ENCODE results near the gene LHB.

LHB gene

DNA sequence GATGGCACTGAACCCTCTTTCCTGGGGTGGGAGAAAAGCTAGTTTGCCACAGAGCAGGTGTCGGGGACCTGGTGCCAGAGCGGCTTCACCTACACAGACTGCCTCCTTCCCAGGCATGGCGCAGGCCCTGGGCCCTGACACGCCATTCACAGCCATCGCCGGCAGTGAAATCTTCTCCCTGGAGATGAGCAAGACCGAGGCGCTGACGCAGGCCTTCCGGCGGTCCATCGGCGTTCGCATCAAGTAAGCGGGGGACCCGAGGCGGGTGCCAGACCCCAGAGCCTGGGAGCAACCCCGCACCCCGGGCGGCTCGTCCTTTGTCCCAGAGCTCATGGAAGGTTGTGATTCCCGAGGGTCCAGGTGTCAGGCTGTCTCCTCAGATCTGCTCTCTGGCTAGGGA, 10.0 kb downstream of the LHB start:
- no peak for DNase-seq

DNA sequence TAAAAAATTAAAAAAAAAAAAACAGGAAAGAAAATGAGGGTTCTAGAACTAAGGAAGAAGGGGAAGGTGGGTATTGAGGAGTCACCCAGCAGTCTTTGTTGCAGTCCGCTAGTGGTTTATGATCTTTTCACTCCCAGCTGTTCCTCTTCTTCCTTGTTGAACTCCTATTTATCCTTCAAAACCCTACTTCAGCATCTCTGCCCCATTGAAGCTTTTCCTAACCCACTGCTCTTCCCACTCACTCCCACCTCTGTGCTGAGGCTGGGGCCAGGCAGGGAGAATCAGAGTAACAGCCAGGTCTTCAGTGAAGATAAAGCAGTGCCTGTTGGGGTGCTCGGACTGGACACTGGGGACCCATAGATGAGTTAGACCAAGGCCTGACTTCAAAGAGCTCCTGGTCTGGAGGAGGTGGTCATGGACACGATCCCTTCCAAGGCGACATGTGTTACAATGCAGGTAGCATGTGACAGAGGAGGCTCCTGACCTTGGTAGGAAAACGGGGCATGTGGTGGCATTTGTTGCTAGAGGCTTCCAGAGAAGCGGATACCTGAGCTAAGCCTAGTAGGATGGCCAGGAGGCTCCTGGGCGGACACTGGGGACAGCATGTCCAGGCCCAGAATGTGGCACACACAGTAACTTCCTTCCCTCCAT, 11.8 kb downstream of the LHB start:
- no peak for DNase-seq

DNA sequence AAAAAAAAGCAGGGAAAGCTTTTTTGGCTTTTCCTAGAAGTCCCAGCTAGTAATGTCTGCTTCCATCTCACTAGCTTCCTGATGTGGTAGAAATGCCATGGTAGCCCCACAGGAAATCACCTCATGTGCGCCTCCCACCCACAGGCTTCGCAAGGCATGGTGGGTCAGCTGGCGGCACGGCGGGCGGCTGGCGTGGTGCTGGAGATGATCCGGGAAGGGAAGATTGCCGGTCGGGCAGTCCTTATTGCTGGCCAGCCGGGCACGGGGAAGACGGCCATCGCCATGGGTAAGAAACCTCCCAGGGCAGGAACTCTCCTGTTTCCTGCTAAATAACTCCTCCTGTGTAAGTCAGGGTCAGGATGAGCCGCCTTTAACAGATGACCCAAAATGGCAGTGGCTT, 12.8 kb downstream of the LHB start:
- no peak for DNase-seq

DNA sequence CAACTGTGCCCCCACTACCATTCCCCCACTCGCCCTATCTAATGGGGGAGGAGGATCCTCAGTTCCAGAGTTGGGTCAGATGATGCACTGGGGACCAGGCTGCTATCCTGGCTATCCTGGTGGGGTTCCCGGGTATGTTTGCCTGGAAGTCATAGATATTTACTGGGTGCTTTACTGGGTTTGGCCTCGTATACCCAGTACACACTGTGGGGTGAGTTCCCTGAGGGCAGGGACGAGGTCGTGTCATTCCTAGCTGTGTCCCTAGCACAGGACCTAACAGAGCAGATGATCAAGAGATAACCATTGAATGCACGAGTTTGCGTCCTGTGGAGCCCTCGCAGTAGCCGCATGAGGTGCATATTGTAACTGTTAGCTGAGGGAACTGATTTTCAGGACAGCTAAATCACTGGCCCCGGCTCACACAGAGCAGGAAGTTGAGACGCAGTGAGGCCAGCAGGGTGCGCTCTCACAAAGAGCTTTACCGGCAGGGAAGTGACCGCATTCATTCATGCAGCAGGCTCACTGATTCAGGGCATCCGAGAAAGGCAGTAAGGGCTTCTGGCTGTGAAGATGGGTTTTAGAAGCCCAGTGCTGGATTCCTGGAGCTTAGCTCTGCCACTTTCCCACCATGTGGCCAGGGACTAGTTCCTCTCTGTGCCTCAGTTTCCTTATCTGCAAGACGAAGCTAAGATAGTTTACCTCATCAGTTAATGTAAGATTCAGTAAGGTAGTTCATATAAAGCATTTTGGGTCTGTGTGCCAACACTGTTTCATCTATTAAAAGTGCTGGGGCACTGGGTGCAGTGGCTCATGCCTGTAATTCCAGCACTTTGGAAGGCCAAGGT, 17.2 kb downstream of the LHB start:
- peak; percentile 61 for DNase-seq

DNA sequence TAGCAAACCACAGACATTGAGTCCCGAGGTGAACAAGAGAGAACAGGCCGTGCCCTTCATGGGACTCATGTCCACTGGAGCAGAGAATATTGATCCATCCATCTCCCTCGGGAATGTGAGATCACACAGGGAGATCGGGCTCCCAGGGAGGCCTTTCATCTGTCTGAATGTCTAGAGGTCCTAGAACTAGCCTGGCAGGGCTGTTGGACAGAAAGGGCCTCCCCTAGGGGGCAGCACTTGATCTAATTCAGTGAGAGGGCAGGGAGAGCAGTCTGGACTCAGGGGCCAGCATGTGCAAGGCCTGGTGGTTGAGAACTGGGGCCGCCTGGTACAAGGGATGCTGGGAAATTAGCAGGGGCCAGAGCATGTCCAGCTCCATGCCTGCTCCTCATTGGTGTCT, 18.9 kb downstream of the LHB start:
- DNase-seq: peak; percentile 15

DNA sequence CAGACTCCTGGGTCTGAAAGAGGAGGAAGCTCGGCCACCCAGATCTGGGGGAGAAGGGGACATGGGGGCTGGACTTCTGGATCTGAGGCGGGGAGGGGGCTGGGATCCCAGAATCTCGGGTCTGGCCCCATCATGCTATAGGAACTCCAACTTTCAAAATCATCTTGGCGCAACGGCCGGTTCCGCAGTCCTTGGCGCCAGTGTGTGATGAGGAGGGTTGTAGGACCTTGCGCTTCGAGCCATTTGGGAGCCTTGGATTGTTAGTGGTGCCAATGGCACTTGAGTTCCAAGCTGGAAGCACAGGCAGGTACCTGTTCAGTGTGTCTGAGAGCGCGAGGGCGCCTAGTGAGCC, 22.9 kb downstream of the LHB start:
- DNase-seq: no peak

DNA sequence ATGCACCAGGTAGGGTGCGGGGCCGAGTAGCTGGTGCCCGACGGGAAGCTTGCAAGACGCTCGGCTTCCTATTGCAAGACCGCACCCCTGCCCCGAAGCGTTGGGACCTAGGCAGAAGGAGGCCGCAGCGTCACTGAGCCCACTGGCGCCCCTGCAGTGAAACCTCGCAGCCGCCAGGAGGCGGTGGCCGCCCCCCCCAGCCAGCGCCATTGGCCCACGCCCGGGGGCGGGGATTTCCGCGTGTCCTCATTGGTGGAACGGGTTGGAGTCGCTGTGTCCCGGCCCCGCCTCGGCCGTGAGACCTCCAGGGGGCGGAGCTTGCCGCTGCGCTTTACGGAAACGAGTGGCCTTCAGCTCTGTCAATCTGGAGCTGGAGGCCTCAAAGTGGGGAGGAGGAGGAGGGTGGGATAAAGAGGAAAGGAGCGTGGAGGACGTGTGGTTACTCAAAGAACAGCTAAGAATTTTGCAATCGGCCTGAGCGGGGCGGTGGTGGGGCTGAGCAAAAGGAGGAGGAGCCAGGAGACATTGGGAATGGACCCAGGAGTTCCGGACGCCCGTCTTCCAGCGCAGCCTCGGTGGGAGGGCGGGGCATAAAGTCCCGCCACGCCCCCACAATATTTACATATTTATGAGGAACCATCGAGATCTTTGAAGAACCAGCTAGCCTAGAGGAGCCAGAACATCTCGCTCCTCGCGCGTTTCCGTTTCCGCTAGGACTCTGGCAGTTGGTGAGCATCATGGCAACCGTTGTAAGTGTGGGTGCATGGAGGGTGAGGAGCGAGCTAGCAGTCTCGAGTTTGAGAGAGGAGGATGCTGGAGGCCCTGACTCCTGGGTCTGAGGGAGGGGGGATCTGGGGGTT, 23.5 kb downstream of the LHB start, which contains the start of the genes GYS1 and RUVBL2:
GYS1 (minus strand) TSS at position 135 of the 860 bp plus-strand sequence. CDS start 197 bp downstream, outside the sequence.
RUVBL2 (plus strand) TSS at position 713 of the 860 bp plus-strand sequence; CDS start at position 738, 25 bp downstream.
- peak; percentile 99 for DNase-seq

DNA sequence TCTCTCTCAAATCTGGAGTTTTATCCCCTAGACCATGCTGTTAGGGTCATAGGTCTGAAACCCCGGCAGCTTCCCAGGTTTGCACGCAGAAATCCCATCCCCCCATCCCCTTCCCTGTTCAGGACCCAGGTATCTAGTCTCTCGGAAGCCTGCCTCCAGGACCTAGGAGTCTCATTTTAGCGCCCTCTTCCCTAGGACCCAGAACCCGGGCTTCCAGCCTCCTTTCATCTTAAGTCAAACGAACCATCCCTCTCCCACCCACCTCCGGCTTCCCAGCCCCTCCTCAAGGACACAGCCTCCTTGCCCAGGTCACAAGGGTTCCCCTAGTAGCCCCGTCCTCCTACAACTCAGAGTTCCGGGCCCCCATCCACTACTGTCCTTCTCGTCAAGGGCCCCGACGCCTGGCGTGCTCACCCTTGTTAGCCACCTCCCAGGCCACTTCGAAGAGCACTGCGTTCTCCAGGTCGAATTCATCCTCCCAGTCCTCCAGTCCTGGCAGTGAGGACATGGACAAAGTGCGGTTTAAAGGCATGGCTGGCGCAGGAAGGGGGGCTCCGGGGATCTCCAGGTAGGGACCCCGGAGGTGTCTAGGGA, 24.2 kb downstream of the LHB start:
- no peak for DNase-seq

DNA sequence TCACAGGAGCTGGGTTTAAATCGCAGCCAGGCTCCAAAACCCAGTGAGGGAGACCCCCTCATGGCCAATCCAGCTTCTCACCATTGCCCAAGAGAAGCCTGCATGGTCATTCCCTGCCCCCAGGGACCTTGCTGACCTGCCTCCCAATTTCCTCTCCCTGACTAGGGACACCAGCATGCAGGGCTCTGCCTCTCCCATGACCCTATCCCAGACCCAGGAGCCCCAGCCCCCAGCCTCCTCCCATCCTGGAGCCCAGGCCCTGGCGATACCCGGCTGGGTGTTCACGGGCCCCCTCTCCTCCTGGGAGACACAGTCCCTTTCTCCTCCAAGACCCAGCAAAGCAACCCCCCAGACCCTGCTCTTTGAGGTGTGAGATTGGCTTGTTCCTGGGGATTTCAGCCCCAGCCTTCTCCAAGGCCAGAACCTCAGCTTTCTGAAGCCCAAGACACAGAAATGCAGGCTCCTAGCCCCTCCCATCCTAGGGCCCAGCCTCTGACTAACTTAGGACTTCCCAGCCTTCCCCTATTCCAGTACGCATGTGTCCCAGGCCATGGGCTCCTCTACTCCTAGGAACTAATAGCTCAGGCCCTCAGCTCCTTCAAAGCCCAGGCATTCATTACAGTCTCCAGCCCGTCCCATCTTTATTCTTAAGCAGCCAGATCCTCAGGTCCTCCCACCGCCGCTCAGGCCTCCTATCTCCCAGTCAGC, 24.9 kb downstream of the LHB start:
- no peak for DNase-seq

DNA sequence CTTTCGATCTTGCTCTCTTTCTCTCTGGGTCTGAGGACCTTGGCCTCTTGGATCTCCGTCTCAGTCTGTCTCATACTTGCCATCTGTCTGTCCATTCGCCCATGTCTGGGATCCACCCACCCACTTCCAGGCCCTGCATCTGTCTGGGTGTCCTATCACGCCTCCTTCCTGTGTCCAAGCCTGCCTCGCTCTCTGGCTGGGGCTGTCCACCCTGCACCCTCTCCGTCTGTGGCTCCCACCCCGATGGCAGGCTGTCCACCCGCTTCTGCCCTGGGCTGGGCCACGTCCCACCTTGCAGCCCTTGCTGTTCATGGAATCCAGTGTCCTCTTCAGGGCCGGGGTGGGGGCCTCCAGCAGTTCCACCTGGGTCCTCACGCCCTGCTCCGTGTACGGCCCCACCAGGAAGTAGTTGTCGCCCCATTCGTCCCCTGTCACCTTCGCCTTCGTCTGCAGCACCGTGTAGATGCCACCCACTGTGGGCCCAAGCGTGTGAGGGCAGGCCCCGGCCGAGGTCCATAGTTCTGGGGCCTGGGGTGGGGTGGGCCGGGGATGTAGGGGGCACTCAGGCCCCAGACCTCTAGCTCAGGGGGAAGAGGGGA, 25.8 kb downstream of the LHB start:
- no peak for DNase-seq

DNA sequence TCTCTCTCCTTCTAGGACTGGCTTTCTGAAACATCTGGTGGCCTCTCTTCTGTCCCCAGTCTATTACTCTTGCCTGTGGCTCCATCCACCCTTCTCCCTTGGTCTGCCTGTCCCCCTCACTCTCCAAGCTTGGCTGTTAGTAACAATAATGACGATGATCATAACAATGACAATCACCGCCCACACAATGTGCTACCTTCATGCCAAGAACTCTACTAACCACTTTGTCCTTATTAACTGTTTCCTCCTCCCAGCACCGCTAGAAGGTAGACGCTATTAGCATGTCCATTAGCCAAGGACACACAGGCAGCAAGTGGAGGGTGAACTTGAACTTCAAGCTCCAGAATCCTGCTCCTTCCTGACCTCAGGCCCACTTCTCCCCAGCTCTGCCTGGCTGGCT, 26.5 kb downstream of the LHB start:
- DNase-seq: no peak

DNA sequence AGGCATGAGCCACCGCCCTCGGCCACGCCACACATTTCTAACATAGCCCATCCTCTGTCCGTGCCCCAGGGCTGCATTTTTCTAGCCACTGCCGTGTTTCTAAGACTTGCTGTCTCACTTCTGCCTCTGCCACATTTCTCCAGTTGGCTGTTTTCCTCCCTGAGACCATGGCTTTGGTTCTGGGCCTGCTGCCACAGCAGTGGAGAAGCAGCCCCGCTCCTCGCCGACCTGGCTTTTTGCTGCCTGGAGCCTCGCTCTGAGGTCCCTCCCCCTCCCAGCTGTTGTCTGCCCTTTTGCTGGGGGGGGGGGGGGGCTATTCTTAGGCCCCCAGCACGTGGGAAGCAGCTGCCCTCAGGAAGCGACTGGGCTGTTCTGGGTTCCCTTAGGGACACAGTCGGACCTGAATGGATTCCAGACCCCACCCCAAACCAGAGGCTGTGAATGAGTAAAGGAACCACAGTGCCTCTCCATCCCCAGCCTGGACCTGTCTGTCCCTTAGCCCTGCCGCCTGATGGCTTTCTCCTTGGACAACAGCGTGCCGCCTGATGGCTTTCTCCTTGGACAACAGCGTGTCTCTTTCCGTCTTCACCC, 27.1 kb downstream of the LHB start:
- no peak for DNase-seq

DNA sequence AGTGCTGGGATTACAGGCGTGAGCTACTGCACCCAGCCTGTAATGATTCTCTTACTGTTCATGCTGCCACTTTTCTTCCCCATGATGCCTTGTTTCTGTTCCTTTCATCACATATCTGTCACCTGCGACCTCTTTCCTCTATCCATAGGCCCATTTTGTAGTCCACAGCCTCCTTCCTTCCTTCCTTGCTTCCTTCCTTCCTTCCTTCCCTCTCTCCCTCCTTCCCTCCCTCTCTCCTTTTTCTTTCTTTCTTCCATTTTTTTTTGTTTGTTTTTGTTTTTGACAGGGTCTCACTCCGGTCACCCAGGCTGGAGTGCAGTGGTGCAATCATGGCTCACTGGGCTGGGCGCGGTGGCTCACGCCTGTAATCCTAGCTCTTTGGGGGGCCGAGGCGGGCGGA, 28.0 kb downstream of the LHB start:
- DNase-seq: no peak

DNA sequence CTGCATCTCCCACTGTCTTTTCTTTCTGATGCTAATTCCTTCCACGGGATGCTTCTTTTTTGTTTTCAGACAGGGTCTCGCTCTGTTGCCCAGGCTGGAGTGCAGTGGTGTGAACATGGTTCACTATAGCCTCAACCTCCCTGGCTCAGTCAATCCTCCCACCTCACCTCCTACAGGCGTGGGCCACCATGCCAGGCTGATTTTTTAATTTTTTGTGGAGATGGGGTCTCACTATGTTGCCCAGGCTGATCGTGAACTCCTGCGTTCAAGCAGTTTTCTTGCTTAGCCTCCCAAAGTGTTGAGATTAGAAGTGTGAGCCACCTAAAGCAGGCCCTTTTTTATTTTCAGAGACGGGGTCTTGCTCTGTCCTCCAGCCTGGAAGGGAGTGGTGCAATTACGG, 28.6 kb downstream of the LHB start:
- no peak for DNase-seq

DNA sequence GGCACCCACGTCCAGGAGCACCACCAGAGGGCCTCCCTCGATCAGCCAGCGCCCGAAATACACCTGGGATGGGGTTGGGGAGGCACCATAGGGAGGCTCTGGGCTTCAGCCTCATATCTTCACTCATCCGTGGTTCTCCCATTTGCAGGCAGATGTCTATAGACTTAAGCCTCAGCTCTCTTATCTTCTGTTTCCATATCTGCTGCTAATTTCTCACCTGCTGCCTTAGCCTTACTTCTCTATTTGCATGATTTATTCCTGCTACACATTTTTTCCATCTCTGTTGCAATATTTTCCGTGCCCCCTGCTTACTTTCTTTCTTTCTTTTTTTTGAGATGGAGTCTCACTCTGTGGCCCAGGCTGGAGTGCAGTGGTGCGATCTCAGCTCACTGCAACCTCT, 29.6 kb downstream of the LHB start:
- no peak for DNase-seq

DNA sequence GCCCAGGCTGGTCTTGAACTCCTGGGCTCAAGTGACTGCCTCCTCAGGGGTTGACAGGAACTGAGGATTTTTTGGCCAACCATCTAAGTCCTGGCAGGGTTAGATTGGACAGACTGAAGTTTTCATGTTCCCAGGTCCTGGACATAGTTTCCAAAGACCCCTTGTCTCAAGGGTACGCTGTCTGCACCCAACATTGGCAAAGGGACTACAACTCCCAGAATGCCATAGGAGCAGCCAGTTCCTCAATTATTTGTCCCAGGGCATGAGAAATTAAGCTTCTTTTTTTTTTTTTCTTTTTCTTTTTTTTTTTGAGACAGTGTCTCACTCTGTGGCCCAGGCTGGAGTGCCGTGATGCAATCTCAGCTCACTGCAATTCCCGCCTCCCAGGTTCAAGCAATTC, 30.7 kb downstream of the LHB start:
- no peak for DNase-seq

DNA sequence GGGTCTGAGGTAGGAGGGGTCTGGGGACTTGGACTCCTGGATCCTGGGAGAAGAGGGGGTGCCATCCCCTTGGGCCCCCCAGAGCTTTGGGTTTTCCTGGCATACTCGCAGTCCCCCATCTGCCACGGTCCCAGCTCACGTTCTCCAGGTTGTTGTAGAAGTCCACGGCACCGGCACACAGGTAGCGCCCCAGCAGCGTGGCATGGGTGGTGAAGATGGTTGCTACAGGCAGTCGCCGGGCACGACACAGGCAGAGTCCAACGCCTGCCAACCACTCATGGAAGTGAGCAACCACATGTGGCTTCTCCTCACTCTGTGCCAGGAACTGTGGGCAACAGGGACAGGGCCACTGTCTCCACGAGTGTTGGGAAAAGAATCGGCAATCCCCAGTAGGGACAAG, 31.2 kb downstream of the LHB start:
- DNase-seq: no peak

DNA sequence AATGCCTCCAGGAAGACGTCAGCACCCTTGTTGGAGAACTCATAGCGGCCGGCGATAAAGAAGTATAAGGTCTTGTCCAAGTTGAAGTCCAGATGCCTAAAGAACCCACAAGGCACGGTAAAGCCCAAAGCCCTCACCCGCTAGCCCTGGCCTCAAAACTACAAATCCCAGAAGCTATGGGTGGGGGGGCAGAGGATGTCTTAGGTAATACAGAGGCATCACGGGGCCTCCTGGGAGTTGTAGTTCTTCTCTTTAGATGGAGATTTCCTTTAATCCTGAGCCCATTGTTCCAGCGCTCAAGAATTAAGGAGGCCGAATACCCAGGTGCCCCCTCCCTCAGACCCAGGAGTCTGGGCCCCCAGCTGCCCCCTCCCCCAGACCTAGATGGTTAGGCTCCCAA, 34.6 kb downstream of the LHB start:
- DNase-seq: no peak

DNA sequence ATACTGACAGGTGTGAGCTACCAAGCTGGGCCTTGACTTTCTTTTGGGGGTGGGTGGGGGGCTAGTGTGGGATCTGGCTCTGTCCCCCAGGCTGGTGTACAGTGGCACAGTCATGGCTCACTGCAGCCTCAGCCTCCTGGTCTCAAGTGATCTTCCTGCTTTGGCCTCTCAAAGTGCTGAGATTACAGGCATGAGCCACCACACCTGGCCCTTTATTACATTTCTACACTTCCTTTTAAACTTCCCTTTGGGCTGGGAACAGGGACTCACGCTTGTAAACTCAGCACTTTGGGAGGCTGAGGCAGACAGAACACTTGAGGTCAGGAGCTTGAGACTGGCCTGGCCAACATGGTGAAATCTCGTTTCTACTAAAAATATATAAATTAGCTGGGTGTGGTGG, 39.8 kb downstream of the LHB start:
- DNase-seq: no peak

DNA sequence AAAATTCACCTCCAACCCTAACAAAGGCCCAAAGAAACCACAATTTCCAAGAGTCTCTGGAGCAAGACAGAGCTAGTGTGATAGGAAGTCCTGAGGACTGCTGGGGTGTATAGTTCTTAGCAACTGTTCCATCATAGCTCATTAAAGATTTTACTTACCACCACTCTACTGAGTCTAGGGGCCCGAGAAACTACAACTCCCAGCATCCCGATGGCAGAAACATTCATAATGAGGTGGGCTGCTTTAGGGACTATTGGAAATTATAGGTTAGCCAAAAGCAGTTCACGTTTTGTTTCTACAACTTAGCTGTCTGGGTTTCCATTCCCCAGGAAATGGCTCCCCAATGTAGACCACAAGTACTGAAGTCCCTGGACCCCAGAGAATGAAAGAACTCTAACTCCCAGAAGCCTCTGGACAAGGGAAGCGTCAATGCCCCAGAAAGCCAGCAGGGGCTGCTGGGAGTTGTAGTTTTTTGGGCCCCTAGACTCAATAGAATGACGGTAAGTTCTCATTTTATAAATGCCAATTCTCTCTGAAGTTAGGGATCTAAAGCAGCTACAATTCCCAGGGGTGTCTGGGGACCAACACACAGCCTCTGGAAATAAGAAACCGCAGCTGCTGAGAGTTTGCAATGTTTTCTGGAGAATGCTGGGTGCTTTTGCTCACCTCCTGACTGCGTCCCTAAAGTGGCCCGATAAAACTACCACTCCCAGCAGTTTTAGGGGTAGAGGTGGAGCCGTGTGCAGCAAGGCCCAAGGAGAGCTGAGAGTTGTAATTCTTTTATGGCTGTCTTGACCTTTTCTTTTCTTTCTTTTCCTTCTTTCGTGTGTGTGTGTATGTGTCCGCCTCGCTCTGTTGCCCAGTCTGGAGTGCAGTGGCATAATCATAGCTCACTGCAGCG, 40.7 kb downstream of the LHB start:
- DNase-seq: no peak

Data from activated effector memory CD4-positive, alpha-beta T cell treated with Interleukin-2 at 50 U/mL for 16 hours (primary cell).